HG03064 (cell line): ENCODE data around the gene GIPC2.

ENCODE experiments used
- ATAC-seq: cut with Tn5 transposase; IDR thresholded peaks from one replicate; pipeline ENCODE4 v1.9.1; 2021; ENCODE audit warnings: low read depth; ENCODE audit not compliant: unreplicated experiment

The GIPC2 gene

GRCh38 chr1:78035121-78035520 lies 10.6 kb upstream of the GIPC2 start:
- ATAC-seq, result no peak

GRCh38 chr1:78036450-78036849 lies 9.3 kb upstream of the GIPC2 start:
- no peak for ATAC-seq

- ATAC-seq, result no peak
These were observed 7.7 kb upstream of the GIPC2 start for GRCh38 chr1:78038071-78038470.

- no peak for ATAC-seq
These were observed 7.3 kb upstream of the GIPC2 start for GRCh38 chr1:78038491-78038939.

GRCh38 chr1:78040484-78041089 lies 5.2 kb upstream of the GIPC2 start:
- no peak for ATAC-seq

GRCh38 chr1:78043436-78043835 lies 2.3 kb upstream of the GIPC2 start:
- ATAC-seq, result no peak

GRCh38 chr1:78044796-78045562 lies 787 bp upstream of the GIPC2 start:
- ATAC-seq, result no peak

GRCh38 chr1:78045563-78045925 lies 222 bp upstream of the GIPC2 start:
- no peak for ATAC-seq

GRCh38 chr1:78047106-78047505 lies 1.3 kb downstream of the GIPC2 start:
- ATAC-seq, result no peak

- ATAC-seq, result no peak
These were observed 1.9 kb downstream of the GIPC2 start for GRCh38 chr1:78047631-78048030.

- no peak for ATAC-seq
These were observed 2.7 kb downstream of the GIPC2 start for GRCh38 chr1:78048446-78048845.

GRCh38 chr1:78049396-78049795 lies 3.6 kb downstream of the GIPC2 start:
- ATAC-seq, result no peak

GRCh38 chr1:78051005-78051404 lies 5.2 kb downstream of the GIPC2 start:
- no peak for ATAC-seq

- ATAC-seq, result no peak
These were observed 7.1 kb downstream of the GIPC2 start for GRCh38 chr1:78052685-78053405.

- no peak for ATAC-seq
These were observed 7.7 kb downstream of the GIPC2 start for GRCh38 chr1:78053498-78053897.

GRCh38 chr1:78054559-78054958 lies 8.8 kb downstream of the GIPC2 start:
- no peak for ATAC-seq

- ATAC-seq, result no peak
These were observed 9.2 kb downstream of the GIPC2 start for GRCh38 chr1:78054972-78055371.

GRCh38 chr1:78055565-78056132 lies 9.9 kb downstream of the GIPC2 start:
- no peak for ATAC-seq

- no peak for ATAC-seq
These were observed 12.9 kb downstream of the GIPC2 start for GRCh38 chr1:78058670-78059069.

GRCh38 chr1:78060857-78061563 lies 15.2 kb downstream of the GIPC2 start:
- ATAC-seq, result no peak
